Effector memory CD8-positive, alpha-beta T cell (primary cell): Measurements from ENCODE around the gene IDH1.

Source experiments
- ATAC-seq: fragments of 150-1000 bp; cut with Tn5 transposase; replicated peaks from 2 replicates; pipeline ENCODE4 v1.10.0; 2021; ENCODE audit warnings: mild to moderate bottlenecking, moderate library complexity
- DNase-seq, 3 experiments: peaks; one replicate each; pipeline ENCODE4 v3.0.0; 2021
- H3K27ac Mint-ChIP-seq, 2 donors: one replicate each; pipeline ENCODE4 v1.8.0; 2022; ENCODE audit warnings: mild to moderate bottlenecking in 2 of 2, mixed read lengths in 2 of 2, moderate library complexity in 2 of 2
- H3K27me3 Mint-ChIP-seq, 2 donors: one replicate each; pipeline ENCODE4 v1.8.0; 2022; ENCODE audit warnings: mixed read lengths in 2 of 2
- H3K36me3 Mint-ChIP-seq: one replicate; pipeline ENCODE4 v1.8.0; 2022; ENCODE audit warnings: mild to moderate bottlenecking, moderate library complexity, mixed read lengths; ENCODE audit not compliant: insufficient read depth
- H3K4me1 Mint-ChIP-seq, 2 donors: one replicate each; pipeline ENCODE4 v1.8.0; 2022; ENCODE audit warnings: low read depth in 2 of 2, mixed read lengths in 2 of 2
- H3K4me3 Mint-ChIP-seq, 2 donors: one replicate each; pipeline ENCODE4 v1.8.0; 2022; ENCODE audit warnings: mild to moderate bottlenecking in 2 of 2, mixed read lengths in 2 of 2, moderate library complexity in 2 of 2
- H3K9me3 Mint-ChIP-seq, 2 donors: one replicate each; pipeline ENCODE4 v1.8.0; 2022; ENCODE audit warnings: mixed read lengths in 2 of 2
- total RNA-seq, 9 experiments: gene quantifications; one replicate each; lab custom pipeline; 2026; lab: John Stamatoyannopoulos, UW

Gene IDH1
- total RNA-seq: 9.4 to 33.0 (median 21.7) reads per million in 9 experiments

GRCh38 chr2:208254871-208255556, at the start of gene IDH1:
Gene IDH1 (minus strand): TSS chr2:208255071. CDS start chr2:208251551, 3,520 bp downstream.
- peak within 1 kb of the TSS; percentile 91 to 95 for H3K4me3 Mint-ChIP-seq
- H3K4me1 Mint-ChIP-seq: peaks cover 17 to 21% of the 10 kb centered on the region in 2 donors
- DNase-seq (peak; percentile 92 to 95 (median 95)), ATAC-seq (peak; percentile 77)
- H3K9me3 Mint-ChIP-seq: no peaks in the 10 kb centered on the region
- H3K36me3 Mint-ChIP-seq: peaks cover 20% of the 10 kb centered on the region
- no peaks in the 10 kb centered on the region for H3K27me3 Mint-ChIP-seq
- H3K27ac Mint-ChIP-seq: peak within 1 kb of the TSS; percentile 69 to 77

GRCh38 chr2:208304157-208304556, 49.3 kb upstream of the IDH1 start:
- Mint-ChIP-seq H3K4me1 (no peaks in the 10 kb centered on the region), H3K4me3 (no peak overlapping the region), H3K9me3 (no peaks in the 10 kb centered on the region), H3K36me3 (peaks cover 69% of the 10 kb centered on the region), H3K27me3 (no peaks in the 10 kb centered on the region), H3K27ac (no peak overlapping the region)
- no peak for ATAC-seq
- no peak for DNase-seq

GRCh38 chr2:208300847-208301618, 46.2 kb upstream of the IDH1 start:
- no peaks in the 10 kb centered on the region for H3K9me3 Mint-ChIP-seq
- ATAC-seq (no peak), DNase-seq (no peak)
- H3K36me3 Mint-ChIP-seq: peaks cover 71% of the 10 kb centered on the region
- H3K4me1 Mint-ChIP-seq: peaks cover 5 to 8% of the 10 kb centered on the region in 2 donors
- H3K27ac Mint-ChIP-seq: no peak overlapping the region
- H3K4me3 Mint-ChIP-seq: no peak overlapping the region
- H3K27me3 Mint-ChIP-seq: no peaks in the 10 kb centered on the region

- no peak overlapping the region for H3K4me3 Mint-ChIP-seq
- DNase-seq: no peak
- no peaks in the 10 kb centered on the region for H3K27me3 Mint-ChIP-seq
- ATAC-seq: no peak
- no peaks in the 10 kb centered on the region for H3K9me3 Mint-ChIP-seq
- peaks cover 59% of the 10 kb centered on the region for H3K36me3 Mint-ChIP-seq
- peaks cover 12 to 33% of the 10 kb centered on the region in 2 donors for H3K4me1 Mint-ChIP-seq
- H3K27ac Mint-ChIP-seq: no peak overlapping the region
Measured at GRCh38 chr2:208297961-208298360, 43.1 kb upstream of the IDH1 start.

GRCh38 chr2:208296610-208297009, 41.7 kb upstream of the IDH1 start:
- DNase-seq (no peak), ATAC-seq (no peak)
- H3K36me3 Mint-ChIP-seq: peaks cover 53% of the 10 kb centered on the region
- H3K27me3 Mint-ChIP-seq: no peaks in the 10 kb centered on the region
- no peak overlapping the region for H3K4me3 Mint-ChIP-seq
- peaks cover 15 to 45% of the 10 kb centered on the region in 2 donors for H3K4me1 Mint-ChIP-seq
- H3K9me3 Mint-ChIP-seq: no peaks in the 10 kb centered on the region
- peak overlapping the region in 1 of 2 donors; percentile 33 for H3K27ac Mint-ChIP-seq

GRCh38 chr2:208295834-208296233, 41.0 kb upstream of the IDH1 start:
- peaks cover 19 to 52% of the 10 kb centered on the region in 2 donors for H3K4me1 Mint-ChIP-seq
- ATAC-seq (no peak), DNase-seq (no peak)
- H3K4me3 Mint-ChIP-seq: no peak overlapping the region
- no peaks in the 10 kb centered on the region for H3K27me3 Mint-ChIP-seq
- H3K27ac Mint-ChIP-seq: peak overlapping the region in 1 of 2 donors; percentile 74
- H3K36me3 Mint-ChIP-seq: peaks cover 54% of the 10 kb centered on the region
- H3K9me3 Mint-ChIP-seq: no peaks in the 10 kb centered on the region

GRCh38 chr2:208294482-208295024, 39.7 kb upstream of the IDH1 start:
- Mint-ChIP-seq H3K27ac (peak overlapping the region in 1 of 2 donors; percentile 55), H3K36me3 (peaks cover 54% of the 10 kb centered on the region), H3K4me1 (peaks cover 25 to 53% of the 10 kb centered on the region in 2 donors), H3K27me3 (no peaks in the 10 kb centered on the region), H3K9me3 (no peaks in the 10 kb centered on the region), H3K4me3 (no peak overlapping the region)
- peak; percentile 17 for ATAC-seq
- DNase-seq: no peak

GRCh38 chr2:208285853-208286252, 31.0 kb upstream of the IDH1 start:
- Mint-ChIP-seq H3K36me3 (peaks cover 74% of the 10 kb centered on the region), H3K9me3 (no peaks in the 10 kb centered on the region), H3K27ac (no peak overlapping the region), H3K27me3 (no peaks in the 10 kb centered on the region), H3K4me3 (no peak overlapping the region), H3K4me1 (peaks cover 5 to 27% of the 10 kb centered on the region in 2 donors)
- ATAC-seq (no peak), DNase-seq (no peak)

- Mint-ChIP-seq H3K4me1 (peaks cover 4 to 45% of the 10 kb centered on the region in 2 donors), H3K36me3 (peaks cover 69% of the 10 kb centered on the region), H3K27me3 (no peaks in the 10 kb centered on the region), H3K27ac (peak overlapping the region; percentile 28 to 77), H3K9me3 (no peaks in the 10 kb centered on the region), H3K4me3 (no peak overlapping the region)
- DNase-seq: no peak
- no peak for ATAC-seq
Measured at GRCh38 chr2:208280933-208281332, 26.1 kb upstream of the IDH1 start.

GRCh38 chr2:208280234-208280633, 25.4 kb upstream of the IDH1 start:
- Mint-ChIP-seq H3K4me1 (peaks cover 6 to 42% of the 10 kb centered on the region in 2 donors), H3K4me3 (no peak overlapping the region), H3K27ac (peak overlapping the region; percentile 75 to 77), H3K36me3 (peaks cover 67% of the 10 kb centered on the region), H3K27me3 (no peaks in the 10 kb centered on the region), H3K9me3 (no peaks in the 10 kb centered on the region)
- DNase-seq: no peak
- no peak for ATAC-seq

GRCh38 chr2:208279236-208279635, 24.4 kb upstream of the IDH1 start:
- DNase-seq (no peak), ATAC-seq (no peak)
- no peaks in the 10 kb centered on the region for H3K9me3 Mint-ChIP-seq
- H3K4me1 Mint-ChIP-seq: peaks cover 9 to 47% of the 10 kb centered on the region in 2 donors
- H3K27ac Mint-ChIP-seq: peak overlapping the region in 1 of 2 donors; percentile 77
- H3K27me3 Mint-ChIP-seq: no peaks in the 10 kb centered on the region
- no peak overlapping the region for H3K4me3 Mint-ChIP-seq
- H3K36me3 Mint-ChIP-seq: peaks cover 68% of the 10 kb centered on the region

- H3K27ac Mint-ChIP-seq: peak overlapping the region in 1 of 2 donors; percentile 77
- no peak overlapping the region for H3K4me3 Mint-ChIP-seq
- no peaks in the 10 kb centered on the region for H3K27me3 Mint-ChIP-seq
- H3K36me3 Mint-ChIP-seq: peaks cover 75% of the 10 kb centered on the region
- ATAC-seq (no peak), DNase-seq (no peak)
- H3K4me1 Mint-ChIP-seq: peaks cover 13 to 50% of the 10 kb centered on the region in 2 donors
- no peaks in the 10 kb centered on the region for H3K9me3 Mint-ChIP-seq
Measured at GRCh38 chr2:208278549-208278948, 23.7 kb upstream of the IDH1 start.

- DNase-seq (no peak), ATAC-seq (no peak)
- peak overlapping the region in 1 of 2 donors; percentile 42 for H3K27ac Mint-ChIP-seq
- peaks cover 76% of the 10 kb centered on the region for H3K36me3 Mint-ChIP-seq
- H3K4me1 Mint-ChIP-seq: peaks cover 10 to 31% of the 10 kb centered on the region in 2 donors
- no peak overlapping the region for H3K4me3 Mint-ChIP-seq
- H3K27me3 Mint-ChIP-seq: no peaks in the 10 kb centered on the region
- no peaks in the 10 kb centered on the region for H3K9me3 Mint-ChIP-seq
Measured at GRCh38 chr2:208274748-208275147, 19.9 kb upstream of the IDH1 start.
